Measurements from ENCODE around the gene RIBC1. TPM values are rescaled to one million over a fixed set of nuclear protein-coding genes. Genes with fewer than 3 reads are reported as not detected.

Gene RIBC1
- total and polyA plus RNA-seq, 2 experiments from 2014 or later: 0.45 to 0.55 TPM

GRCh38 chrX:53433651-53434639 is 11.3 kb downstream of the RIBC1 start, which contains the start of gene HSD17B10:
TSS of gene HSD17B10 (minus strand) at chrX:53434370. CDS start at chrX:53434345, 25 bp downstream.
- Histone ChIP-seq H3K4me1 (ENCODE audit: insufficient read depth) (no peaks in the 10 kb centered on the region), H2AFZ (peak within 1 kb of the TSS; percentile 88), H3K4me2 (peak within 1 kb of the TSS; percentile 78), H3K27me3 (ENCODE audit: insufficient read depth) (no peaks in the 10 kb centered on the region), H3K27ac (ENCODE audit: low read depth) (peak within 1 kb of the TSS; percentile 72; the same call in 1 of the 2 replicates), H3K9me2 (ENCODE audit: insufficient read depth) (no peaks in the 10 kb centered on the region), H3F3A (replicated peaks; ENCODE audit: low read depth) (no peaks in the 10 kb centered on the region), H3K4me3 (peak within 1 kb of the TSS; percentile 70), H4K20me1 (replicated peaks; ENCODE audit: insufficient read depth) (no peaks in the 10 kb centered on the region), H3K79me2 (replicated peaks; ENCODE audit: insufficient read depth) (no peaks in the 10 kb centered on the region), H3K36me3 (ENCODE audit: insufficient read depth) (no peaks in the 10 kb centered on the region)
- Mint-ChIP-seq H3K27ac (peak within 1 kb of the TSS; percentile 95), H3K9me3 (no peaks in the 10 kb centered on the region), H3K4me3 (peak within 1 kb of the TSS; percentile 99), H3K4me1 (peaks cover 5% of the 10 kb centered on the region; the same call in 2 of the 3 replicates), H3K27me3 (ENCODE audit: insufficient read depth, low read depth, poor library complexity) (peaks cover under 1% of the 10 kb centered on the region), H3K36me3 (ENCODE audit: low read depth) (peaks cover 15% of the 10 kb centered on the region)
- peak; percentile 96 for DNase-seq (ENCODE audit: low spot score)
- TF ChIP-seq CREB1 (CRISPR knock-in tag; IDR thresholded peaks at IDR 0.05; ENCODE audit: low read depth): 0 out of 2 replicates have a peak, but pooled peaks have one; percentile 23
- no peak for TF ChIP-seq STAT1 (IDR thresholded peaks at IDR 0.05; ENCODE audit: unreplicated experiment)
- TF ChIP-seq POLR2AphosphoS5 (IDR thresholded peaks at IDR 0.05; ENCODE audit: low read depth): peak; percentile 72
- TF ChIP-seq EZH2 (IDR thresholded peaks at IDR 0.05; ENCODE audit: low read depth, unreplicated experiment): no peak
- ATAC-seq: peak; percentile 96

- Histone ChIP-seq H3K36me3 (ENCODE audit: insufficient read depth) (no peaks in the 10 kb centered on the region), H3F3A (replicated peaks; ENCODE audit: low read depth) (no peaks in the 10 kb centered on the region), H3K9me2 (ENCODE audit: insufficient read depth) (no peaks in the 10 kb centered on the region), H3K79me2 (replicated peaks; ENCODE audit: insufficient read depth) (no peaks in the 10 kb centered on the region), H3K4me2 (no peak overlapping the region), H3K4me1 (ENCODE audit: insufficient read depth) (peaks cover 6% of the 10 kb centered on the region; the same call in 1 of the 2 replicates), H3K4me3 (no peak overlapping the region), H3K27ac (ENCODE audit: low read depth) (no peak overlapping the region), H2AFZ (no peak overlapping the region), H3K27me3 (ENCODE audit: insufficient read depth) (peaks cover 17% of the 10 kb centered on the region), H4K20me1 (replicated peaks; ENCODE audit: insufficient read depth) (no peaks in the 10 kb centered on the region)
- ATAC-seq (peak; percentile 61), DNase-seq (ENCODE audit: low spot score) (peak; percentile 79)
- Mint-ChIP-seq H3K36me3 (ENCODE audit: low read depth) (peaks cover 10% of the 10 kb centered on the region; the same call in 2 of the 3 replicates), H3K27me3 (ENCODE audit: insufficient read depth, low read depth, poor library complexity) (peaks cover 6% of the 10 kb centered on the region), H3K4me1 (peaks cover 9% of the 10 kb centered on the region), H3K9me3 (no peaks in the 10 kb centered on the region), H3K4me3 (no peak overlapping the region), H3K27ac (no peak overlapping the region)
- TF ChIP-seq ETS1 (IDR thresholded peaks at IDR 0.05): no peak
- no peak for TF ChIP-seq ZNF114 (CRISPR knock-in tag; IDR thresholded peaks at IDR 0.05)
- peak; percentile 60 to 78 for TF ChIP-seq CTCF (conservative IDR thresholded peaks at IDR 0.05; ENCODE audit: low read depth in 2 of 2)
- no peak for TF ChIP-seq STAT1 (IDR thresholded peaks at IDR 0.05; ENCODE audit: unreplicated experiment)
- TF ChIP-seq ZNF462 (CRISPR knock-in tag; IDR thresholded peaks at IDR 0.05): no peak
Observed at GRCh38 chrX:53435997-53436396, 13.3 kb downstream of the RIBC1 start.

All from GM23338 (cell line).